Endothelial cell of umbilical vein (primary cell): Measurements from ENCODE around the gene S100A9. TPM values are rescaled to one million over a fixed set of nuclear protein-coding genes. Genes with fewer than 3 reads are reported as not detected.

ENCODE experiments used
- BruUV-seq: library from RNA; stranded (reverse); fragments of 400-500 nt; replicated peaks from 2 replicates; lab custom pipeline; 2021; lab: Mats Ljungman, UMichigan
- CTCF ChIA-PET: fragments of 300-600, 350-600 bp; sonication (Branson Sonifier 250); formaldehyde crosslinking; loops from one replicate; lab custom pipeline; 2021; ENCODE audit warnings: antibody characterized with exemption, inconsistent platforms; lab: Charles Lee
- POLR2A ChIA-PET: fragments of 300-600, 350-600 bp; sonication (Branson Sonifier 250); formaldehyde crosslinking; loops from one replicate; lab custom pipeline; 2021; ENCODE audit warnings: antibody characterized with exemption, inconsistent platforms; lab: Charles Lee
- DNase-seq: peaks from one replicate; pipeline ENCODE4 v3.0.0-alpha.2; 2011; ENCODE audit warnings: low read depth, low spot score
- FAIRE-seq: peaks from 2 replicates; lab custom pipeline; 2011; peaks lifted over from hg19 to GRCh38; lab: Jason Lieb, UNC
- H2AFZ ChIP-seq: 2 replicates; pipeline ENCODE4 v1.6.0; 2012; ENCODE audit warnings: low read depth, low read length, control low read depth, inconsistent platforms
- H3K27ac ChIP-seq: 2 replicates; pipeline ENCODE4 v1.5.1; 2011; ENCODE audit warnings: low read depth, mild to moderate bottlenecking, control low read depth, low read length, moderate library complexity; ENCODE audit not compliant: insufficient read depth
- H3K27me3 ChIP-seq, 2 experiments: 2 replicates each; pipeline versions ENCODE4 v1.6.0 to v1.6.1; 2011; ENCODE audit warnings: low read length in 2 of 2, mixed read lengths in 1 of 2; ENCODE audit not compliant: control insufficient read depth in 2 of 2, insufficient read depth in 2 of 2
- H3K36me3 ChIP-seq, 2 experiments: 2 replicates in 1 of 2; 3 replicates in 1 of 2; pipeline ENCODE4 v1.5.1; 2011; ENCODE audit warnings: low read length in 2 of 2, mild to moderate bottlenecking in 1 of 2, moderate library complexity in 1 of 2; ENCODE audit not compliant: control insufficient read depth in 2 of 2, insufficient read depth in 2 of 2; ENCODE audit errors: extremely low read depth in 1 of 2
- H3K4me1 ChIP-seq: 3 replicates; pipeline ENCODE4 v1.5.1; 2011; ENCODE audit warnings: mild to moderate bottlenecking, low read length; ENCODE audit not compliant: control insufficient read depth, insufficient read depth; ENCODE audit errors: extremely low read depth
- H3K4me2 ChIP-seq: 2 replicates; pipeline ENCODE4 v1.6.1; 2011; ENCODE audit warnings: low read length, control low read depth, mixed read lengths; ENCODE audit not compliant: insufficient read depth
- H3K4me3 ChIP-seq, 3 experiments: fragments of 200-600 bp in 1 of 3; sonication (generic), shearing (Covaris generic) in 1 of 3; replicated peaks in 1 of 3; 2 replicates each; pipeline ENCODE4 v1.5.1; 2011 to 2016; ENCODE audit warnings: control low read depth in 3 of 3, low read length in 3 of 3, mild to moderate bottlenecking in 2 of 3, inconsistent platforms in 1 of 3, low read depth in 1 of 3, moderate library complexity in 1 of 3; ENCODE audit not compliant: insufficient read depth in 1 of 3
- H3K79me2 ChIP-seq: 2 replicates; pipeline ENCODE4 v1.6.0; 2012; ENCODE audit warnings: low read length, inconsistent platforms; ENCODE audit not compliant: control insufficient read depth, insufficient read depth
- H3K9ac ChIP-seq: replicated peaks from 2 replicates; pipeline ENCODE3; 2011; ENCODE audit warnings: low read length, control low read depth; ENCODE audit not compliant: insufficient read depth; ENCODE audit errors: extremely low read depth
- H3K9me1 ChIP-seq: replicated peaks from 3 replicates; pipeline ENCODE4 v1.6.0; 2011; ENCODE audit warnings: mild to moderate bottlenecking, low read length; ENCODE audit not compliant: control insufficient read depth, insufficient read depth; ENCODE audit errors: extremely low read depth
- H3K9me3 ChIP-seq: replicated peaks from 2 replicates; pipeline ENCODE4 v1.5.1; 2012; ENCODE audit warnings: low read length, inconsistent platforms; ENCODE audit not compliant: control insufficient read depth, insufficient read depth
- H4K20me1 ChIP-seq: replicated peaks from 2 replicates; pipeline ENCODE3; 2011; ENCODE audit warnings: mild to moderate bottlenecking, low read length; ENCODE audit not compliant: control insufficient read depth, insufficient read depth; ENCODE audit errors: extremely low read depth
- EZH2 ChIP-seq: IDR thresholded peaks from 2 replicates; pipeline ENCODE4 v1.6.1; 2012; ENCODE audit warnings: borderline replicate concordance, low read depth, mild to moderate bottlenecking, moderate library complexity, low read length, inconsistent platforms; ENCODE audit not compliant: severe bottlenecking
- GATA2 ChIP-seq: IDR thresholded peaks from 2 replicates; pipeline ENCODE4 v1.7.0; 2011; ENCODE audit warnings: low read depth, mild to moderate bottlenecking, moderate library complexity, mixed read lengths, low read length; ENCODE audit not compliant: insufficient read length, insufficient read depth
- JUN ChIP-seq: IDR thresholded peaks from 2 replicates; pipeline ENCODE4 v1.6.1; 2011; ENCODE audit warnings: borderline replicate concordance, low read depth; ENCODE audit not compliant: insufficient read length, insufficient read depth
- MYC ChIP-seq: IDR thresholded peaks from one replicate; pipeline ENCODE4 v1.6.1; 2011; ENCODE audit warnings: mild to moderate bottlenecking, low read depth, low read length
- POLR2AphosphoS5 ChIP-seq: IDR thresholded peaks from 2 replicates; pipeline ENCODE4 v1.6.1; 2012; ENCODE audit warnings: low read depth, mild to moderate bottlenecking, control low read depth, low read length, moderate library complexity; ENCODE audit not compliant: insufficient read depth
- dilution Hi-C: fragments of 300-500 bp; cut with MboI; formaldehyde crosslinking; loops from one replicate; pipeline ENCODE4 v1.15.0; 2019; ENCODE audit warnings: low sequenced_read_pairs; ENCODE audit not compliant: extremely low pct_ligation_motif_present
- intact Hi-C: fragments of 100-400 bp; cut with micrococcal nuclease; formaldehyde crosslinking; loops from one replicate; pipeline ENCODE4 v1.10.0; 2022
- polyA plus RNA-seq, 4 experiments: library from polyadenylated mRNA; depleted of rRNA in 3 of 4; stranded (reverse) in 3 of 4; unstranded in 1 of 4; fragments of >200 nt; gene quantifications; 2 replicates each; pipeline versions ENCODE4 v1.2.1 to v1.2.3, GENCODE V29; 2011 to 2012; ENCODE audit warnings: missing spikeins in 1 of 4
- total RNA-seq: library from RNA; stranded (reverse); gene quantifications from 2 replicates; pipeline ENCODE4 v1.2.3, GENCODE V29; 2021
- TF ChIP-seq, protein P1 (sequence below): IDR thresholded peaks from 2 replicates; pipeline ENCODE4 v1.6.1; 2011; ENCODE audit not compliant: insufficient read depth, insufficient read length
- TF ChIP-seq, protein P2 (sequence below), 2 donors: IDR thresholded peaks; 1 replicate in 1 of 2; 2 replicates in 1 of 2; pipeline ENCODE4 v1.5.1; 2011; ENCODE audit warnings: low read length in 2 of 2, mild to moderate bottlenecking in 2 of 2, moderate library complexity in 2 of 2, control low read depth in 1 of 2, inconsistent platforms in 1 of 2, low read depth in 1 of 2; ENCODE audit not compliant: insufficient read depth in 1 of 2; ENCODE audit errors: extremely low read depth in 1 of 2

S100A9 gene
- total and polyA plus RNA-seq, 2 donors (not counting 3 experiments of a cell fraction or from before 2014, with no cell fraction given) = not detected

DNA sequence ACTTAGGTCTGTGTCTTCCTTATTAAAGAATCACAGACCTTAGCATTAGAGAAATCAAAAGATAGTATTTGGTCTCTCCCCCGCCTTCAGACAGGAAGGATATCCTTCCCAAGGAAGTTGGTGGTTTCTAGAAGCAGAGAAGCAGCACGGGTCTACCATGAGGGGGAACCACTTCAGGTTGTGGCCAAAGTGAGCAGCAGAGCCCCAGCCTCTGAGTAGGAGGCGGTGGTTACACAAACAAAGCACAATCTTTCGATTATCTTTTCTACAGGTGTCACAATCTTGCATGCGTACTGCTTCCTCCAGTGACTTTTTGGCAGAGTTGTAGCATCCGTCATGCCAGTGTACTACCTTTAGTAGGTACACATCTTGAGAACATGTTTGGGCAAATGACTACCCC is 17.9 kb upstream of the S100A9 start:
- no peaks in the 10 kb centered on the region for H3K79me2 ChIP-seq
- H3K4me3 ChIP-seq = no peak overlapping the region
- dilution Hi-C loops (no loop called here), intact Hi-C loops (no loop called here)
- no peaks in the 10 kb centered on the region for H4K20me1 ChIP-seq
- DNase-seq (no peak), FAIRE-seq (no peak)
- no peak overlapping the region for H2AFZ ChIP-seq
- H3K4me2 ChIP-seq = no peak overlapping the region
- H3K27me3 ChIP-seq = peaks cover 0 to 3% of the 10 kb centered on the region in 2 experiments
- no peak for TF ChIP-seq JUN
- TF ChIP-seq GATA2 = no peak
- no peak for TF ChIP-seq EZH2
- no peak for TF ChIP-seq POLR2AphosphoS5
- no peaks in the 10 kb centered on the region for H3K4me1 ChIP-seq
- H3K9ac ChIP-seq = no peak overlapping the region
- no TSS peak for BruUV-seq
- H3K9me3 ChIP-seq = no peaks in the 10 kb centered on the region
- H3K27ac ChIP-seq = no peak overlapping the region
- H3K36me3 ChIP-seq = no peaks in the 10 kb centered on the region
- ChIA-PET CTCF (no interaction called here), POLR2A (no interaction called here)
- H3K9me1 ChIP-seq = no peaks in the 10 kb centered on the region

DNA sequence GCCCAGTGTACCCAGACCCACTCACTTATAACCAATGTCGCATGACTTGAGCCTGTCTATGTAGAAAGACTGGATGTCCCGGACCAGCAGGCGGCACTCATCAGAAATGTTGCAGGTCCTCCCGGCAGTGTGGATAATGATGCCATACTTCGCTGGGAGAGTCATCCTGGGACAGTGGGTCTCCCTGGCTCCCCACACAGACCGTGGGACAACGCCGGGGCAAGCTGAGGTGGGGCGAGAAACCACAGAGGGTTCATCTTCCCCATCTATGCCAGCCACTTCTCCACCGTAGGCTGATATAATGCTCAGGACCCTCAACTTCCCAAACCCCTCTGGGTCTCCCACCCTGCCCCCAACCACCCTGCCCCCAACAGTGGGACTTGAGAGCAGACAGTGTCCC is 17.3 kb upstream of the S100A9 start:
- no peak for DNase-seq
- no peak for TF ChIP-seq POLR2AphosphoS5
- TF ChIP-seq, protein P1, sequence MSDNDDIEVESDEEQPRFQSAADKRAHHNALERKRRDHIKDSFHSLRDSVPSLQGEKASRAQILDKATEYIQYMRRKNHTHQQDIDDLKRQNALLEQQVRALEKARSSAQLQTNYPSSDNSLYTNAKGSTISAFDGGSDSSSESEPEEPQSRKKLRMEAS = no peak
- no peak for TF ChIP-seq MYC
- TF ChIP-seq, protein P2, sequence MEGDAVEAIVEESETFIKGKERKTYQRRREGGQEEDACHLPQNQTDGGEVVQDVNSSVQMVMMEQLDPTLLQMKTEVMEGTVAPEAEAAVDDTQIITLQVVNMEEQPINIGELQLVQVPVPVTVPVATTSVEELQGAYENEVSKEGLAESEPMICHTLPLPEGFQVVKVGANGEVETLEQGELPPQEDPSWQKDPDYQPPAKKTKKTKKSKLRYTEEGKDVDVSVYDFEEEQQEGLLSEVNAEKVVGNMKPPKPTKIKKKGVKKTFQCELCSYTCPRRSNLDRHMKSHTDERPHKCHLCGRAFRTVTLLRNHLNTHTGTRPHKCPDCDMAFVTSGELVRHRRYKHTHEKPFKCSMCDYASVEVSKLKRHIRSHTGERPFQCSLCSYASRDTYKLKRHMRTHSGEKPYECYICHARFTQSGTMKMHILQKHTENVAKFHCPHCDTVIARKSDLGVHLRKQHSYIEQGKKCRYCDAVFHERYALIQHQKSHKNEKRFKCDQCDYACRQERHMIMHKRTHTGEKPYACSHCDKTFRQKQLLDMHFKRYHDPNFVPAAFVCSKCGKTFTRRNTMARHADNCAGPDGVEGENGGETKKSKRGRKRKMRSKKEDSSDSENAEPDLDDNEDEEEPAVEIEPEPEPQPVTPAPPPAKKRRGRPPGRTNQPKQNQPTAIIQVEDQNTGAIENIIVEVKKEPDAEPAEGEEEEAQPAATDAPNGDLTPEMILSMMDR (IDR thresholded peaks at IDR 0.05; ENCODE audit: extremely low read depth in 1 of 2, insufficient read depth in 1 of 2, low read depth in 1 of 2, low read length in 2 of 2) = no peak
- no peak for TF ChIP-seq GATA2
- dilution Hi-C loops = no loop called here
- Histone ChIP-seq H2AFZ (no peak overlapping the region), H3K27ac (no peak overlapping the region), H3K36me3 (no peaks in the 10 kb centered on the region), H3K4me2 (no peak overlapping the region), H3K9me3 (no peaks in the 10 kb centered on the region), H3K4me1 (no peaks in the 10 kb centered on the region), H3K9ac (no peak overlapping the region), H3K4me3 (no peak overlapping the region), H4K20me1 (no peaks in the 10 kb centered on the region), H3K9me1 (no peaks in the 10 kb centered on the region), H3K79me2 (no peaks in the 10 kb centered on the region), H3K27me3 (peaks cover under 1 to 3% of the 10 kb centered on the region in 2 experiments)
- intact Hi-C loops = no loop called here
- no peak for FAIRE-seq
- BruUV-seq = no TSS peak
- ChIA-PET CTCF (no interaction called here), POLR2A (no interaction called here)
